HEK293T (cell line): ENCODE measurements around the gene GZMM.

Source experiments
- CTCF ChIA-PET: fragments of 350-600 bp; formaldehyde crosslinking; extraction: SDS; loops from one replicate; lab custom pipeline; 2021; ENCODE audit warnings: antibody characterized with exemption, inconsistent platforms; lab: Yijun Ruan, JAX
- POLR2A ChIA-PET: fragments of 350-600 bp; formaldehyde crosslinking; extraction: SDS; loops from one replicate; lab custom pipeline; 2020; ENCODE audit warnings: antibody characterized with exemption, inconsistent platforms; lab: Yijun Ruan, JAX
- DNase-seq: peaks from one replicate; pipeline ENCODE4 v3.0.0; 2012; ENCODE audit warnings: mixed read lengths; ENCODE audit errors: extremely low spot score
- ARNT ChIP-seq: fragments of 450-650 bp; IDR thresholded peaks from 2 replicates; pipeline ENCODE4 v1.6.1; 2017; ENCODE audit warnings: mild to moderate bottlenecking
- BHLHE40 ChIP-seq: fragments of 450-650 bp; IDR thresholded peaks from 2 replicates; pipeline ENCODE4 v1.6.1; 2016; ENCODE audit warnings: mild to moderate bottlenecking, moderate library complexity, borderline replicate concordance
- CTBP1 ChIP-seq: fragments of 450-650 bp; IDR thresholded peaks from 2 replicates; pipeline ENCODE4 v1.6.1; 2016; ENCODE audit warnings: borderline replicate concordance
- ELF4 ChIP-seq: fragments of 450-650 bp; IDR thresholded peaks from 2 replicates; pipeline ENCODE4 v1.6.1; 2017; ENCODE audit warnings: antibody characterized with exemption
- FOXA1 ChIP-seq: fragments of 450-650 bp; IDR thresholded peaks from 2 replicates; pipeline ENCODE4 v1.6.1; 2016; ENCODE audit warnings: mild to moderate bottlenecking
- FOXK2 ChIP-seq: fragments of 450-650 bp; IDR thresholded peaks from 2 replicates; pipeline ENCODE4 v1.6.1; 2016; ENCODE audit warnings: mild to moderate bottlenecking
- FOXM1 ChIP-seq: fragments of 450-650 bp; IDR thresholded peaks from 2 replicates; pipeline ENCODE4 v1.6.1; 2017; ENCODE audit warnings: mild to moderate bottlenecking, borderline replicate concordance
- HDGF ChIP-seq: fragments of 450-650 bp; IDR thresholded peaks from 2 replicates; pipeline ENCODE4 v1.6.1; 2017; ENCODE audit warnings: antibody characterized with exemption, borderline replicate concordance
- L3MBTL2 ChIP-seq: fragments of 450-650 bp; conservative IDR thresholded peaks from 2 replicates; pipeline ENCODE4 v1.6.1; 2016; ENCODE audit warnings: mild to moderate bottlenecking
- LEF1 ChIP-seq: fragments of 450-650 bp; IDR thresholded peaks from 2 replicates; pipeline ENCODE4 v1.6.1; 2017; ENCODE audit warnings: mild to moderate bottlenecking, borderline replicate concordance
- NFRKB ChIP-seq: fragments of 450-650 bp; IDR thresholded peaks from 2 replicates; pipeline ENCODE4 v1.6.1; 2016; ENCODE audit warnings: mild to moderate bottlenecking, moderate library complexity
- SP1 ChIP-seq: fragments of 450-650 bp; IDR thresholded peaks from 2 replicates; pipeline ENCODE4 v1.6.1; 2017
- SUZ12 ChIP-seq: fragments of 450-650 bp; IDR thresholded peaks from 2 replicates; pipeline ENCODE4 v1.6.1; 2016; ENCODE audit warnings: mild to moderate bottlenecking
- TARDBP ChIP-seq: fragments of 450-650 bp; IDR thresholded peaks from 2 replicates; pipeline ENCODE4 v1.6.1; 2016
- ZNF384 ChIP-seq: fragments of 450-650 bp; IDR thresholded peaks from 2 replicates; pipeline ENCODE4 v1.6.1; 2016
- TF ChIP-seq, protein P1 (sequence below): fragments of 450-650 bp; IDR thresholded peaks from 2 replicates; pipeline ENCODE4 v1.6.1; 2016

The GZMM gene

DNA sequence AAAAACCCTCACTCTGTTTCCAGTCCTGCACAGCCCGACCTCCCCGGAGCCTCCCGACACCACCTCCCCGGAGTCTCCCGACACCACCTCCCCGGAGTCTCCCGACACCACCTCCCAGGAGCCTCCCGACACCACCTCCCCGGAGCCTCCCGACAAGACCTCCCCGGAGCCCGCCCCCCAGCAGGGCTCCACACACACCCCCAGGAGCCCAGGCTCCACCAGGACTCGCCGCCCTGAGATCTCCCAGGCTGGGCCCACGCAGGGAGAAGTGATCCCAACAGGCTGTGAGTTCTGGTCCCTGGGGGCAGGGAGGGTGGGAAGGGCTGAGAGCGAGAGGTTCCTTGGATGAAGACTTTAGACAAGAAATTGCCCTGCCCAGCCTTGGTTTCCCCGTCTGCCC, 42.2 kb upstream of the GZMM start:
- no peak for TF ChIP-seq BHLHE40
- no peak for TF ChIP-seq HDGF
- TF ChIP-seq TARDBP = no peak
- no peak for TF ChIP-seq ARNT
- TF ChIP-seq NFRKB = no peak
- no peak for TF ChIP-seq ELF4
- TF ChIP-seq SUZ12 = no peak
- TF ChIP-seq SP1 = no peak
- TF ChIP-seq CTBP1 = no peak
- TF ChIP-seq L3MBTL2 = no peak
- no peak for TF ChIP-seq FOXM1
- TF ChIP-seq, protein P1, sequence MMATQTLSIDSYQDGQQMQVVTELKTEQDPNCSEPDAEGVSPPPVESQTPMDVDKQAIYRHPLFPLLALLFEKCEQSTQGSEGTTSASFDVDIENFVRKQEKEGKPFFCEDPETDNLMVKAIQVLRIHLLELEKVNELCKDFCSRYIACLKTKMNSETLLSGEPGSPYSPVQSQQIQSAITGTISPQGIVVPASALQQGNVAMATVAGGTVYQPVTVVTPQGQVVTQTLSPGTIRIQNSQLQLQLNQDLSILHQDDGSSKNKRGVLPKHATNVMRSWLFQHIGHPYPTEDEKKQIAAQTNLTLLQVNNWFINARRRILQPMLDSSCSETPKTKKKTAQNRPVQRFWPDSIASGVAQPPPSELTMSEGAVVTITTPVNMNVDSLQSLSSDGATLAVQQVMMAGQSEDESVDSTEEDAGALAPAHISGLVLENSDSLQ = no peak
- TF ChIP-seq ZNF384 = no peak
- no peak for TF ChIP-seq FOXA1
- no peak for TF ChIP-seq FOXK2
- TF ChIP-seq LEF1 = no peak
- ChIA-PET CTCF (no interaction called here), POLR2A (no interaction called here)
- no peak for DNase-seq

DNA sequence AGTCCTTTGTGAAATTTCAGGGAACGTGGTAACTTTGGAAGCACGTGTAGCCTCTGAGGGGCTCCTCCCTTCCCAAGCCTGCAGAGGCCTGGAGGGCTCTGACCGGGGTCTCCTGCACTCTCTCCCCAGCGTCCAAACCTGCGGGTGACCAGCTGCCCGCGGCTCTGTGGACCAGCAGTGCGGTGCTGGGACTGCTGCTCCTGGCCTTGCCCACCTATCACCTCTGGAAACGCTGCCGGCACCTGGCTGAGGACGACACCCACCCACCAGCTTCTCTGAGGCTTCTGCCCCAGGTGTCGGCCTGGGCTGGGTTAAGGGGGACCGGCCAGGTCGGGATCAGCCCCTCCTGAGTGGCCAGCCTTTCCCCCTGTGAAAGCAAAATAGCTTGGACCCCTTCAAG, 39.2 kb upstream of the GZMM start:
- ChIA-PET CTCF (no interaction called here), POLR2A (interaction anchor here (1.3 kb wide), 1 partner anchor 16 kb away, joined by 4 read pairs; no protein-coding TSS in a partner anchor)
- DNase-seq = no peak
- no peak for TF ChIP-seq HDGF
- no peak for TF ChIP-seq BHLHE40
- no peak for TF ChIP-seq SP1
- TF ChIP-seq ELF4 = no peak
- TF ChIP-seq NFRKB = no peak
- TF ChIP-seq ARNT = no peak
- TF ChIP-seq ZNF384 = no peak
- no peak for TF ChIP-seq LEF1
- TF ChIP-seq TARDBP = no peak
- TF ChIP-seq L3MBTL2 = no peak
- TF ChIP-seq, protein P1 = no peak
- TF ChIP-seq SUZ12 = no peak
- no peak for TF ChIP-seq FOXK2
- TF ChIP-seq CTBP1 = no peak

DNA sequence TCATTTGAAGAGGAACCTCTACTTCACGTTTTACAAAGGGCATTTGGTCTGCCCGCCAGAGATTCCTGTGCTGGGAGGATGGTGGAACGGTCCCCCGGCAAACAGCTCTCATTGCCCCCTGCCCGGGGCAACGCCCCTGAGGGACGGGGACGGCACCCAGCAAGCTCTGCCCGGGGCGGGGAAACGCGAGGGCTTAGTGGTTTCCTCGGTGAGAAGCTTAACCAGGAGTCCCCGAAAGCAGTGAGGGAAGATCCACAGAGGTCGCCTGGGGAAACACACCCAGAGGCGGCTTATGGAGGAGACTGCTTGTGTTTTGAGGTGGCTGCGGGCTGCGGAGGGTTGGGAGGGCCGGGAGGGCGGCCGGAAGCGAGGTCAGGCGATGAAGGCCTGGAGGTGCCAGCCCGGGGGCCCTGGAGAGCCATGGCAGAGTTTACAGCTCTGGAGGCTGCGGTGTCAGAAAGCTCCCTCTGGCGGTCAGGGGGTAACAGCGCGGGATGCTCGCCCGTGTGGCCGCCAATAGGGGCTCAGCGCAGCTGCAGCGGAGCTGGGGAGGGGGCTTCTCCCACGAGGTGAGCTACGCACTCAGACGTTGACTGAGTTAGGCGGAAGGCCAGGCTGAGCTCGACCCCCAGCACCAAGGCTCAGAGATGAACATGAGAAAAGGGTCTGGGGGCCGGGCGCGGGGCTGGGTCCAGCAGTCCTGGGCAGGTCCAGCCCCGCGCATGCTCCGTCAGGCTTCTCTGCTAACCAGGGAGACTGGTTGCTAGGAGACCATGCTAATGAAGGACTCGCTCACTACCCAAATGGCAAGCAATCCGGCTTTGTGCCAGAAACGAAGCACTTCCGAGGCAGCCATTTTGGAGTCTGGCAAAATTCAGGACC, 37.2 kb upstream of the GZMM start:
- ChIA-PET POLR2A (interaction anchor here (1.2 to 1.8 kb wide), 6 partner anchors 11 to 25 kb away, joined by 3 to 24 read pairs (median 6); partner anchors contain the start of gene CDC34), CTCF (interaction anchor here (0.6 to 1.4 kb wide), 8 partner anchors 9 to 240 kb away, joined by 3 to 11 read pairs (median 3); partner anchors contain the start of gene CDC34)
- peak; percentile 95 for DNase-seq
- TF ChIP-seq L3MBTL2 = peak; percentile 50
- no peak for TF ChIP-seq BHLHE40

DNA sequence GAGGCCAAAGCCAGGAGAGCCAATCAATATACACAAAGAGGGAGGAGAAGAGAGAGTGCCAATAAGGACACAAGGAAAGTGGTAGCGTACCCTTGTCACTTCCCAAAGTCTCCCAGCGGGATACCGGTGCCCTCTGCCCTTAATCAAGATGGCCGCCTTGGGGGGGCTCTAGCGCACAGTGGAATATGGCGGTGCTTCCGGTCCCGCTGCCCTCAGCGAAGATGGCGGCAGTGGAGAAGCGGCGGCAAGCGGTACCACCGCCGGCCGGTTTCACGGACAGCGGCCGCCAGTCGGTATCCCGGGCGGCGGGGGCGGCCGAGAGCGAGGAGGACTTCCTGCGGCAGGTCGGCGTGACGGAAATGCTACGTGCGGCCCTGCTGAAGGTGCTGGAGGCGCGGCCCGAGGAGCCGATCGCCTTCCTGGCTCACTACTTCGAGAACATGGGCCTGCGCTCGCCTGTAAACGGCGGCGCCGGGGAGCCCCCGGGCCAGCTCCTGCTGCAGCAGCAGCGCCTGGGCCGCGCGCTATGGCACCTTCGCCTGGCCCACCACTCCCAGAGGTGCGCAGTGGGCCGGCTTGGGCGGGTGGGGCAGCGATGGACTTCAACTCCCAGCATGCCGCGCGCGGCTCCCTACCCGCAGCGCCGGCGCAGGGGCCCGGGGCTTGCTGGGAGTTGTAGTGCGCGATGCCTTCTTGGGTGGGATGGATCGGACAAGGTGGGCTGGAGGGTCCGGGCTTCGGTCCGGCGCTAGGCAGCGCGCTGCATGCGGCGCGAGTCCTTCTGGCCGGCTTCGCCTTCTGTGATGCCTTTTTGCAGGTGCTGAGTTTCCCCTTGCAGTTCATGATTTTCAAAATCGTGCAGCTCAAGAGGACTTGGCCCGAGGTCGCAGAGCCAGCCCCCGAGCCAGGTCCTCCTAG, 36.3 kb upstream of the GZMM start, which contains the start of gene TPGS1:
TSS of gene TPGS1 (plus strand) at position 212 of the 918 bp plus-strand sequence. CDS start at position 222, 10 bp downstream.
- no peak for TF ChIP-seq SP1
- no peak for TF ChIP-seq ZNF384
- TF ChIP-seq FOXK2 = no peak
- TF ChIP-seq NFRKB = no peak; the same call in 1 of the 2 replicates
- TF ChIP-seq SUZ12 = no peak
- peak; percentile 65 for TF ChIP-seq ELF4
- TF ChIP-seq L3MBTL2 = peak; percentile 56
- TF ChIP-seq, protein P1 = no peak
- TF ChIP-seq HDGF = no peak
- TF ChIP-seq LEF1 = no peak
- ChIA-PET CTCF (interaction anchor here (1.2 to 1.4 kb wide), 4 partner anchors 8 to 24 kb away, joined by 3 to 11 read pairs (median 6); partner anchors contain the start of gene CDC34), POLR2A (interaction anchor here (1.2 to 1.8 kb wide), 6 partner anchors 12 to 24 kb away, joined by 3 to 24 read pairs (median 6); partner anchors contain the start of gene CDC34)
- DNase-seq = peak; percentile 79

DNA sequence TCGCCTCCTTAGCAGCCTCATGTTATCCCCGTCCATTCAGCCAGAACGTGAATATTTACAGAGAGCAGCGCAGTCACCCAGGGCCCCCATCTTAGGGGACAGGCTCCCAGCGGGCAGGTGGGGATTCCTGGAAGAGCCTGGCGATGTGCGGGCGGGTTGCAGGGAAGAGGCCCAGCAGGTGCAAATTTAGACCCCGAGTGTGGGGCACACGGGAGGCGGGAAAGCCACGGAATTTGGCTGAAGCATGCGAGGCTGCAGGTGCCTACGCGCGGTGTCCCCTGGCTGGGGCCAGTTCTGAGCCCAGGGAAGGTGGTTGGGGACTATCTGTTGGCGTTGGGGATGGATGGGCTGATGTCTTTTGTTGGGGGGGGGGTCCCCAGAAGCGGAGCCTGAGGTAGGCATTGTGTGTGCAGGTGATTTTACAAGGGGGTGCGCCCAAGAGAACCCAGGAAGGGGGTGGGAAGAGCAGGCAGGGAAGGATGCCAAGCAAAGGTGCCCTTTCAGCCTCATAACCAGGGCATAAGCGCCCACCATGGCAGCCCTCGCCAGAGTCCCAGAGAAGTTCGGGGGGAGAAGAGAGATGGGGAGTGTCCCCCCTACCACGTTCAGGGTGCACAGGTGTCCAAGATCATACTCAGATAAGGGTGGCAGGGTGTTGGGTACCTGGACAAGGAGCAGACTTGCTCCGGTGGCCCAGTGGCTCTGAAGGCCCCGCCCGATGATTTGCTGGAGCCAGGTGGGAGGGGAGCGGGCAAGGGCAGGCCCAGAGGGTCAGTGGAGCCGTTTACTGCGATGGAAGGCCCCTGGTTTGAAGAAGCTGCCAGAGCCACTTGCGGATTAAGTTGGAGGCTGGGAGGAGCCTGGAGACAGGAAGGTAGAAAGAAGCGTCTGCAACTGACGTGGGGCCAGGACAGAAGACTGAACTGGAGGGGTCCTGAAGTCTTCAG, 35.4 kb upstream of the GZMM start:
- ChIA-PET POLR2A (interaction anchor here (2.6 to 4.9 kb wide), 2 partner anchors 19 to 23 kb away, joined by 16 to 22 read pairs; partner anchors contain the start of gene CDC34), CTCF (no interaction called here)
- TF ChIP-seq TARDBP = no peak
- TF ChIP-seq BHLHE40 = no peak
- TF ChIP-seq FOXM1 = no peak
- TF ChIP-seq L3MBTL2 = no peak
- TF ChIP-seq, protein P1 = no peak
- TF ChIP-seq ELF4 = no peak
- no peak for TF ChIP-seq SUZ12
- no peak for TF ChIP-seq SP1
- TF ChIP-seq ZNF384 = no peak
- no peak for TF ChIP-seq ARNT
- TF ChIP-seq LEF1 = no peak
- DNase-seq = no peak
